Testis (tissue), 3 donors: ENCODE measurements around the gene ITPK1. TPM values are rescaled to one million over a fixed set of nuclear protein-coding genes. Genes with fewer than 3 reads are reported as not detected.

ENCODE experiments used
- DNase-seq: peaks from one replicate; pipeline ENCODE4 v3.0.0-alpha.2; 2019
- H3K27ac ChIP-seq, 2 donors: fragments of 200-600 bp; sonication (generic); one replicate each; pipeline ENCODE4 v1.5.1; 2019
- H3K27me3 ChIP-seq: fragments of 200-600 bp; sonication (generic); one replicate; pipeline ENCODE4 v1.5.1; 2019
- H3K36me3 ChIP-seq: fragments of 200-600 bp; sonication (generic); one replicate; pipeline ENCODE4 v1.5.1; 2017; ENCODE audit warnings: low read depth; ENCODE audit errors: missing control alignments
- H3K4me1 ChIP-seq: fragments of 200-600 bp; sonication (generic); one replicate; pipeline ENCODE4 v1.5.1; 2019
- H3K4me3 ChIP-seq, 2 donors: fragments of 200-600 bp; sonication (generic); one replicate each; pipeline ENCODE4 v1.5.1; 2017 to 2019
- H3K9me3 ChIP-seq: fragments of 200-600 bp; sonication (generic); one replicate; pipeline ENCODE4 v1.5.1; 2017
- POLR2A ChIP-seq: fragments of 450-650 bp; IDR thresholded peaks from one replicate; pipeline ENCODE4 v1.6.1; 2017; ENCODE audit warnings: antibody characterized with exemption, mild to moderate bottlenecking, moderate library complexity
- WGBS, 2 donors: methylation state at CpG; one replicate each; pipeline ENCODE4 v1.1.5; 2018; 5-methylcytosine and 5-hydroxymethylcytosine counted together
- intact Hi-C: fragments of 100-400 bp; cut with DNase I; formaldehyde crosslinking; loops from one replicate; pipeline ENCODE4 v1.15.1; 2023; ENCODE audit warnings: low total_unique reads
- polyA plus RNA-seq: library from polyadenylated mRNA; stranded (reverse); fragments of 350-450 nt; fragmentation: Illumina TruSeq; extraction: RNeasy Lipid Tissue Mini Kit (QIAGEN cat#74804); gene quantifications from one replicate; pipeline ENCODE4 v1.2.3, GENCODE V29; 2014; ENCODE audit warnings: low read depth, low replicate concordance; ENCODE audit not compliant: insufficient read depth
- total RNA-seq, 2 donors: library from RNA; depleted of rRNA; stranded (reverse); fragments of >200 nt; gene quantifications; one replicate each; pipeline ENCODE4 v1.2.3, GENCODE V29; 2016
- TF ChIP-seq, protein P1 (sequence below), 3 experiments: fragments of 450-650 bp in 2 of 3; fragments of 200-600 bp in 1 of 3; sonication (generic) in 1 of 3; IDR thresholded peaks; one replicate each; pipeline ENCODE4 v1.5.1; 2016 to 2019; ENCODE audit warnings: antibody characterized with exemption in 3 of 3, mild to moderate bottlenecking in 2 of 3, moderate library complexity in 1 of 3

Gene ITPK1
- total and polyA plus RNA-seq, 3 donors from 2014 or later = 78.3 to 92.5 (median 90.6) TPM

DNA sequence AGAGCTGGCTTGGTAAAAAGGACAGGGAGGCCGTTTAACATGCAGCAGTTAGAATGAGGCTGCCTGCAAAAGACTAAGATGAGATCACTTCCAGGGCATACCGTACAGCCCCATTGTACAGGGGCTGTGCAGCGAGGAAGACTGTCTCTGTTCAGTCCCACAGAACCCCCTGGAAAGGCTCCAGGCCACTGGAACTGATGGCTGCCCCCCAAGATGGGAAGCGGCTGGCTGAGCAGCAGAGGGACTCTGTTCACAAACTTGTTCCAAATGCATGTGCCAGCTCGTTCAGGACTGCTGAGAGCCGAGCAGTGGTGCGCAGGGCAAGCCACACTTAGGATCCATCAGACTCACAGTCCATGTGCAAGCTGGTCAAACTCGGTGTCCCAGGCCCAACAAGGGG lies 109.9 kb downstream of the ITPK1 start:
- no peak overlapping the region for H3K27ac ChIP-seq
- no peaks in the 10 kb centered on the region for H3K36me3 ChIP-seq
- intact Hi-C loops = no loop called here
- TF ChIP-seq POLR2A = no peak
- TF ChIP-seq, protein P1, sequence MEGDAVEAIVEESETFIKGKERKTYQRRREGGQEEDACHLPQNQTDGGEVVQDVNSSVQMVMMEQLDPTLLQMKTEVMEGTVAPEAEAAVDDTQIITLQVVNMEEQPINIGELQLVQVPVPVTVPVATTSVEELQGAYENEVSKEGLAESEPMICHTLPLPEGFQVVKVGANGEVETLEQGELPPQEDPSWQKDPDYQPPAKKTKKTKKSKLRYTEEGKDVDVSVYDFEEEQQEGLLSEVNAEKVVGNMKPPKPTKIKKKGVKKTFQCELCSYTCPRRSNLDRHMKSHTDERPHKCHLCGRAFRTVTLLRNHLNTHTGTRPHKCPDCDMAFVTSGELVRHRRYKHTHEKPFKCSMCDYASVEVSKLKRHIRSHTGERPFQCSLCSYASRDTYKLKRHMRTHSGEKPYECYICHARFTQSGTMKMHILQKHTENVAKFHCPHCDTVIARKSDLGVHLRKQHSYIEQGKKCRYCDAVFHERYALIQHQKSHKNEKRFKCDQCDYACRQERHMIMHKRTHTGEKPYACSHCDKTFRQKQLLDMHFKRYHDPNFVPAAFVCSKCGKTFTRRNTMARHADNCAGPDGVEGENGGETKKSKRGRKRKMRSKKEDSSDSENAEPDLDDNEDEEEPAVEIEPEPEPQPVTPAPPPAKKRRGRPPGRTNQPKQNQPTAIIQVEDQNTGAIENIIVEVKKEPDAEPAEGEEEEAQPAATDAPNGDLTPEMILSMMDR (IDR thresholded peaks at IDR 0.05) = no peak
- peaks cover 53% of the 10 kb centered on the region for H3K4me1 ChIP-seq
- no peak for DNase-seq
- no peaks in the 10 kb centered on the region for H3K9me3 ChIP-seq
- WGBS, 2 donors = 68 to 79% methylated on average over 6 to 8 of the region's 8 CpGs
- no peaks in the 10 kb centered on the region for H3K27me3 ChIP-seq
- H3K4me3 ChIP-seq = no peak overlapping the region

- no peaks in the 10 kb centered on the region for H3K27me3 ChIP-seq
- WGBS, 2 donors = 86 to 91% methylated on average over 7 of the region's 7 CpGs
- no peaks in the 10 kb centered on the region for H3K36me3 ChIP-seq
- intact Hi-C loops = no loop called here
- H3K9me3 ChIP-seq = no peaks in the 10 kb centered on the region
- no peak for DNase-seq
- no peak overlapping the region for H3K27ac ChIP-seq
- H3K4me1 ChIP-seq = peaks cover 51% of the 10 kb centered on the region
- no peak for TF ChIP-seq POLR2A
- TF ChIP-seq, protein P1 (IDR thresholded peaks at IDR 0.05) = no peak
- no peak overlapping the region for H3K4me3 ChIP-seq
Observed at GRCh38 chr14:93005135-93005813, 110.5 kb downstream of the ITPK1 start.

GRCh38 chr14:93004699-93005082 lies 111.0 kb downstream of the ITPK1 start:
- no peaks in the 10 kb centered on the region for H3K27me3 ChIP-seq
- TF ChIP-seq POLR2A = no peak
- TF ChIP-seq, protein P1 (IDR thresholded peaks at IDR 0.05) = no peak
- intact Hi-C loops = no loop called here
- H3K4me1 ChIP-seq = peaks cover 46% of the 10 kb centered on the region
- no peaks in the 10 kb centered on the region for H3K36me3 ChIP-seq
- 89 to 90% methylated on average over 7 of the region's 7 CpGs for WGBS, 2 donors
- H3K4me3 ChIP-seq = no peak overlapping the region
- no peak overlapping the region for H3K27ac ChIP-seq
- H3K9me3 ChIP-seq = no peaks in the 10 kb centered on the region
- no peak for DNase-seq

- H3K27ac ChIP-seq = no peak overlapping the region
- peaks cover 46% of the 10 kb centered on the region for H3K4me1 ChIP-seq
- 84 to 89% methylated on average over 14 to 18 of the region's 18 CpGs for WGBS, 2 donors
Observed at GRCh38 chr14:93003945-93004698, 111.6 kb downstream of the ITPK1 start.

More at GRCh38 chr14:93003945-93004698, 111.6 kb downstream of the ITPK1 start:
- H3K36me3 ChIP-seq = no peaks in the 10 kb centered on the region
- intact Hi-C loops = no loop called here
- H3K9me3 ChIP-seq = no peaks in the 10 kb centered on the region
- H3K27me3 ChIP-seq = no peaks in the 10 kb centered on the region
- no peak for DNase-seq
- TF ChIP-seq POLR2A = no peak
- TF ChIP-seq, protein P1 (IDR thresholded peaks at IDR 0.05) = no peak
- no peak overlapping the region for H3K4me3 ChIP-seq
